ENCODE results near the gene SMOC2.

DNA sequence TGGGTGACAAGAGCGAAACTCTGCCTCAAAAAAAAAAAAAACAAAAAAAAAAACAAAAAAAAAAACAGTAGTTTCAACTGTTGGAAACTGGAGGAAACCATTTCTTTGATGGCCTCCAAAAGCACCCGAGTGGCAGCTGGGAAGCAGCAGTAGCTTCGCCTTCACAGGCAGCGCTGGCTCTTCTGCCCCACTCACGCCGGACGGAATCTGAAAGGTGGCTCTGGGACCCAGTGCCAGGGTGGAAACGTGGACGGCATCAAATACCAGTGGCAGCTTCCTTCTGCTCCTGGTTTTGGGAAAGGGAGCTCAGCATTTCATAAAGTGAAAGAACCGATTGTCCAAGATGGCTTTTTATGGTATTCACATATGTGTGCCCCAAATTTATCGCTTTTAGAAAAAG is 159.4 kb downstream of the SMOC2 start:
- TF ChIP-seq GATA2 (IDR thresholded peaks at IDR 0.05; ENCODE audit: low read depth, low read length) (no peak), GATA3 (IDR thresholded peaks at IDR 0.05; ENCODE audit: low read depth, low read length) (no peak)

All from SH-SY5Y (cell line).